ENCODE results near the gene ITPRIPL2.

ITPRIPL2 gene

GRCh38 chr16:19123535-19124178 is 9.9 kb downstream of the ITPRIPL2 start:
- DNase-seq, result no peak

- DNase-seq, result no peak
Observed at GRCh38 chr16:19126300-19126699, 12.5 kb downstream of the ITPRIPL2 start.

GRCh38 chr16:19127205-19127604 is 13.4 kb downstream of the ITPRIPL2 start:
- no peak for DNase-seq

GRCh38 chr16:19127674-19128131 is 13.9 kb downstream of the ITPRIPL2 start:
- DNase-seq, result no peak

- DNase-seq, result no peak
Observed at GRCh38 chr16:19128454-19129200, 14.9 kb downstream of the ITPRIPL2 start.

- DNase-seq, result no peak
Observed at GRCh38 chr16:19130385-19130784, 16.6 kb downstream of the ITPRIPL2 start.

GRCh38 chr16:19130852-19131824 is 17.4 kb downstream of the ITPRIPL2 start:
- DNase-seq, result peak; percentile 43

GRCh38 chr16:19131825-19132218 is 18.1 kb downstream of the ITPRIPL2 start:
- DNase-seq, result no peak

- DNase-seq, result no peak
Observed at GRCh38 chr16:19132255-19132654, 18.5 kb downstream of the ITPRIPL2 start.

GRCh38 chr16:19132898-19133297 is 19.1 kb downstream of the ITPRIPL2 start:
- no peak for DNase-seq

- no peak for DNase-seq
Observed at GRCh38 chr16:19133600-19133999, 19.8 kb downstream of the ITPRIPL2 start.

- no peak for DNase-seq
Observed at GRCh38 chr16:19135201-19135842, 21.6 kb downstream of the ITPRIPL2 start.

- DNase-seq, result no peak
Observed at GRCh38 chr16:19135896-19136438, 22.2 kb downstream of the ITPRIPL2 start.

GRCh38 chr16:19136549-19137196 is 22.9 kb downstream of the ITPRIPL2 start:
- DNase-seq, result no peak

- no peak for DNase-seq
Observed at GRCh38 chr16:19137201-19138128, 23.7 kb downstream of the ITPRIPL2 start.

- DNase-seq, result no peak
Observed at GRCh38 chr16:19138601-19139000, 24.8 kb downstream of the ITPRIPL2 start.

- no peak for DNase-seq
Observed at GRCh38 chr16:19139436-19140091, 25.8 kb downstream of the ITPRIPL2 start.

GRCh38 chr16:19140396-19140795 is 26.6 kb downstream of the ITPRIPL2 start:
- DNase-seq, result no peak

GRCh38 chr16:19142939-19143598 is 29.3 kb downstream of the ITPRIPL2 start:
- no peak for DNase-seq

GRCh38 chr16:19143599-19143956 is 29.8 kb downstream of the ITPRIPL2 start:
- DNase-seq, result no peak
